Peyer's patch (tissue), 4 donors: ENCODE results near the gene CA4. TPM values are rescaled to one million over a fixed set of nuclear protein-coding genes. Genes with fewer than 3 reads are reported as not detected.
A peak's percentile ranks its signal among the peaks of the same experiment; 100 is the strongest.
"Not testable (repeated sequence)": the region's sequence is repeated elsewhere in the genome, so short reads cannot be mapped to it uniquely, and the experiment has no call there.

Experiments
- DNase-seq, 3 donors: peaks; one replicate each; pipeline ENCODE4 v3.0.0-alpha.2; 2017 to 2019
- H3K27ac ChIP-seq, 4 donors: fragments of 200-600 bp; sonication (generic); one replicate each; pipeline ENCODE4 v1.5.1; 2016 to 2019
- H3K27me3 ChIP-seq, 2 donors: fragments of 200-600 bp; sonication (generic); one replicate each; pipeline ENCODE4 v1.5.1; 2019
- H3K36me3 ChIP-seq, 3 donors: fragments of 200-600 bp; sonication (generic); one replicate each; pipeline ENCODE4 v1.5.1; 2016 to 2019
- H3K4me1 ChIP-seq, 4 donors: fragments of 200-600 bp; sonication (generic); one replicate each; pipeline ENCODE4 v1.5.1; 2016 to 2019
- H3K4me3 ChIP-seq, 4 donors: fragments of 200-600 bp; sonication (generic); 1 replicate in 3 of 4; 2 replicates in 1 of 4; pipeline ENCODE4 v1.5.1; 2016 to 2019; ENCODE audit warnings: mild to moderate bottlenecking in 1 of 4
- H3K9me3 ChIP-seq, 4 donors: fragments of 200-600 bp; sonication (generic); one replicate each; pipeline ENCODE4 v1.5.1; 2016 to 2019; ENCODE audit warnings: mild to moderate bottlenecking in 1 of 4
- CTCF ChIP-seq, 6 experiments: fragments of 450-650 bp in 4 of 6; fragments of 200-600 bp in 2 of 6; sonication (generic) in 1 of 6; IDR thresholded peaks; one replicate each; pipeline ENCODE4 v1.5.1; 2017 to 2019; ENCODE audit warnings: antibody characterized with exemption in 6 of 6, mild to moderate bottlenecking in 3 of 6, moderate library complexity in 1 of 6
- POLR2A ChIP-seq, 2 donors: fragments of 450-650 bp; IDR thresholded peaks; one replicate each; pipeline ENCODE4 v1.5.1; 2017; ENCODE audit warnings: antibody characterized with exemption in 2 of 2, mild to moderate bottlenecking in 2 of 2, moderate library complexity in 2 of 2
- total RNA-seq, 4 donors: library from RNA; depleted of rRNA; stranded (reverse); fragments of >200 nt; gene quantifications; one replicate each; pipeline ENCODE4 v1.1.0, GENCODE V29; 2016

The CA4 gene
- total RNA-seq = 10 to 100 TPM in 2 of 4 donors, 1 to 10 TPM in 1, not detected in 1; 1.6 to 18.4 (median 12.3) TPM

GRCh38 chr17:60149691-60150582 is at the start of gene CA4:
Gene CA4 (plus strand): TSS chr17:60149973. CDS start chr17:60150035, 62 bp downstream.
- H3K36me3 ChIP-seq = no peaks in the 10 kb centered on the region
- peak within 1 kb of the TSS in 3 of 4 donors; percentile 22 to 34 (median 32) for H3K4me3 ChIP-seq
- H3K27me3 ChIP-seq = peaks cover 0 to 25% of the 10 kb centered on the region in 2 donors
- no peak for DNase-seq
- TF ChIP-seq CTCF (IDR thresholded peaks at IDR 0.05) = no peak
- H3K4me1 ChIP-seq = peaks cover 0 to 23% (median 4%) of the 10 kb centered on the region in 4 donors
- no peak within 1 kb of the TSS for H3K27ac ChIP-seq
- no peaks in the 10 kb centered on the region for H3K9me3 ChIP-seq

GRCh38 chr17:60100577-60100976 is 49.2 kb upstream of the CA4 start:
- H3K4me1 ChIP-seq, H3K9me3 ChIP-seq, H3K36me3 ChIP-seq, DNase-seq, H3K4me3 ChIP-seq, H3K27ac ChIP-seq, H3K27me3 ChIP-seq: not testable (repeated sequence)

- Histone ChIP-seq H3K4me3 (peak overlapping the region in 3 of 4 donors; percentile 14 to 41 (median 30)), H3K27ac (peak overlapping the region in 3 of 4 donors; percentile 49 to 60 (median 53))
- H3K27me3 ChIP-seq, H3K36me3 ChIP-seq, H3K4me1 ChIP-seq, DNase-seq, H3K9me3 ChIP-seq: not testable (repeated sequence)
These were observed 47.6 kb upstream of the CA4 start for GRCh38 chr17:60102015-60102631.

- H3K9me3 ChIP-seq = no peaks in the 10 kb centered on the region
- H3K4me1 ChIP-seq = no peaks in the 10 kb centered on the region
- H3K27me3 ChIP-seq = no peaks in the 10 kb centered on the region
- TF ChIP-seq POLR2A (IDR thresholded peaks at IDR 0.05) = no peak
- TF ChIP-seq CTCF (IDR thresholded peaks at IDR 0.05) = no peak
- peak overlapping the region in 3 of 4 donors; percentile 49 to 60 (median 53) for H3K27ac ChIP-seq
- H3K36me3 ChIP-seq = no peaks in the 10 kb centered on the region
- peak overlapping the region in 3 of 4 donors; percentile 14 to 41 (median 30) for H3K4me3 ChIP-seq
- DNase-seq = peak in 2 of 3 donors; percentile 49 to 73
These were observed 47.1 kb upstream of the CA4 start for GRCh38 chr17:60102632-60103096.

- H3K27me3 ChIP-seq = no peaks in the 10 kb centered on the region
- H3K27ac ChIP-seq = no peak overlapping the region
- H3K36me3 ChIP-seq = no peaks in the 10 kb centered on the region
- no peaks in the 10 kb centered on the region for H3K4me1 ChIP-seq
- TF ChIP-seq CTCF (IDR thresholded peaks at IDR 0.05) (no peak), POLR2A (IDR thresholded peaks at IDR 0.05) (no peak)
- no peaks in the 10 kb centered on the region for H3K9me3 ChIP-seq
- no peak overlapping the region for H3K4me3 ChIP-seq
- DNase-seq = no peak
These were observed 45.8 kb upstream of the CA4 start for GRCh38 chr17:60103957-60104356.

GRCh38 chr17:60106340-60107059 is 43.3 kb upstream of the CA4 start:
- H3K4me3 ChIP-seq = no peak overlapping the region
- H3K27me3 ChIP-seq = no peaks in the 10 kb centered on the region
- H3K27ac ChIP-seq = no peak overlapping the region
- H3K4me1 ChIP-seq = no peaks in the 10 kb centered on the region
- H3K9me3 ChIP-seq = no peaks in the 10 kb centered on the region
- no peaks in the 10 kb centered on the region for H3K36me3 ChIP-seq
- DNase-seq = no peak
- TF ChIP-seq POLR2A (IDR thresholded peaks at IDR 0.05) (no peak), CTCF (IDR thresholded peaks at IDR 0.05) (no peak)
